Immature natural killer cell (primary cell): ENCODE measurements around the gene GYPA. TPM values are rescaled to one million over a fixed set of nuclear protein-coding genes. Genes with fewer than 3 reads are reported as not detected.
"Not testable (repeated sequence)": the region's sequence is repeated elsewhere in the genome, so short reads cannot be mapped to it uniquely, and the experiment has no call there.

Experiments
- DNase-seq, 3 donors: peaks; one replicate each; pipeline ENCODE4 v3.0.0; 2022; ENCODE audit warnings: mixed read lengths in 1 of 3
- H3K27ac Mint-ChIP-seq, 6 donors: one replicate each; pipeline ENCODE4 v1.8.0; 2020; ENCODE audit warnings: mixed read lengths in 6 of 6, mild to moderate bottlenecking in 5 of 6, inconsistent platforms in 4 of 6, moderate library complexity in 3 of 6
- H3K27me3 Mint-ChIP-seq, 3 donors: one replicate each; pipeline ENCODE4 v1.8.0; 2020 to 2021; ENCODE audit warnings: low read depth in 3 of 3, mild to moderate bottlenecking in 3 of 3, mixed read lengths in 3 of 3, moderate library complexity in 3 of 3, inconsistent platforms in 1 of 3
- H3K36me3 Mint-ChIP-seq, 3 donors: one replicate each; pipeline ENCODE4 v1.8.0; 2020; ENCODE audit warnings: mixed read lengths in 3 of 3, inconsistent platforms in 2 of 3, mild to moderate bottlenecking in 2 of 3
- H3K4me1 Mint-ChIP-seq, 2 donors: one replicate each; pipeline ENCODE4 v1.8.0; 2020; ENCODE audit warnings: inconsistent platforms in 2 of 2, mild to moderate bottlenecking in 2 of 2, mixed read lengths in 2 of 2, moderate library complexity in 1 of 2
- H3K4me3 Mint-ChIP-seq, 5 donors: one replicate each; pipeline ENCODE4 v1.8.0; 2020; ENCODE audit warnings: mild to moderate bottlenecking in 5 of 5, mixed read lengths in 5 of 5, inconsistent platforms in 3 of 5, moderate library complexity in 3 of 5
- H3K9me3 Mint-ChIP-seq, 6 donors: one replicate each; pipeline ENCODE4 v1.8.0; 2020; ENCODE audit warnings: mild to moderate bottlenecking in 6 of 6, mixed read lengths in 6 of 6, inconsistent platforms in 4 of 6, moderate library complexity in 3 of 6
- polyA plus RNA-seq, 3 donors: library from polyadenylated mRNA; unstranded; fragments of 300-500 nt; fragmentation: Illumina TruSeq; gene quantifications; one replicate each; pipeline ENCODE4 v1.2.3, GENCODE V29; 2021

Gene GYPA
- polyA plus RNA-seq, 3 donors from 2014 or later: not detected

- DNase-seq: no peak
- Mint-ChIP-seq H3K27ac (no peak overlapping the region), H3K36me3 (no peaks in the 10 kb centered on the region)
Measured at GRCh38 chr4:144113546-144113945, 27.0 kb downstream of the GYPA start.

GRCh38 chr4:144104509-144105130 is 35.9 kb downstream of the GYPA start:
- H3K27ac Mint-ChIP-seq: no peak overlapping the region
- H3K27me3 Mint-ChIP-seq: peaks cover 0 to 2% (median 0%) of the 10 kb centered on the region in 3 donors
- no peaks in the 10 kb centered on the region for H3K9me3 Mint-ChIP-seq
- no peak for DNase-seq
- H3K4me1 Mint-ChIP-seq: no peaks in the 10 kb centered on the region
- H3K4me3 Mint-ChIP-seq: no peak overlapping the region
- H3K36me3 Mint-ChIP-seq: no peaks in the 10 kb centered on the region

More at GRCh38 chr4:144113546-144113945, 27.0 kb downstream of the GYPA start:
- H3K4me3 Mint-ChIP-seq: no peak overlapping the region
- H3K4me1 Mint-ChIP-seq: peaks cover 5 to 12% of the 10 kb centered on the region in 2 donors
- no peaks in the 10 kb centered on the region for H3K9me3 Mint-ChIP-seq
- peaks cover 0 to 2% (median 0%) of the 10 kb centered on the region in 3 donors for H3K27me3 Mint-ChIP-seq

- H3K4me3 Mint-ChIP-seq, H3K27me3 Mint-ChIP-seq, DNase-seq, H3K4me1 Mint-ChIP-seq, H3K27ac Mint-ChIP-seq, H3K36me3 Mint-ChIP-seq, H3K9me3 Mint-ChIP-seq: not testable (repeated sequence)
Measured at GRCh38 chr4:144097776-144098175, 42.7 kb downstream of the GYPA start.

GRCh38 chr4:144093995-144094394 is 46.5 kb downstream of the GYPA start:
- H3K4me3 Mint-ChIP-seq, DNase-seq, H3K36me3 Mint-ChIP-seq, H3K4me1 Mint-ChIP-seq, H3K27me3 Mint-ChIP-seq, H3K9me3 Mint-ChIP-seq, H3K27ac Mint-ChIP-seq: not testable (repeated sequence)

- not testable (repeated sequence) for H3K4me1 Mint-ChIP-seq, H3K27me3 Mint-ChIP-seq, H3K9me3 Mint-ChIP-seq, H3K27ac Mint-ChIP-seq, H3K36me3 Mint-ChIP-seq, H3K4me3 Mint-ChIP-seq, DNase-seq
Measured at GRCh38 chr4:144091181-144091580, 49.3 kb downstream of the GYPA start.

- Mint-ChIP-seq H3K9me3 (peaks cover 0 to 3% (median 0%) of the 10 kb centered on the region in 6 donors), H3K4me1 (no peaks in the 10 kb centered on the region), H3K36me3 (no peaks in the 10 kb centered on the region), H3K27ac (no peak overlapping the region), H3K27me3 (no peaks in the 10 kb centered on the region), H3K4me3 (no peak overlapping the region)
- DNase-seq: no peak
Measured at GRCh38 chr4:144090744-144091143, 49.8 kb downstream of the GYPA start.

GRCh38 chr4:144082053-144082452 is 58.5 kb downstream of the GYPA start:
- not testable (repeated sequence) for H3K4me3 Mint-ChIP-seq, H3K9me3 Mint-ChIP-seq, H3K4me1 Mint-ChIP-seq, H3K36me3 Mint-ChIP-seq, H3K27me3 Mint-ChIP-seq, H3K27ac Mint-ChIP-seq, DNase-seq

GRCh38 chr4:144080135-144080534 is 60.4 kb downstream of the GYPA start:
- not testable (repeated sequence) for H3K27me3 Mint-ChIP-seq, DNase-seq, H3K9me3 Mint-ChIP-seq, H3K4me1 Mint-ChIP-seq, H3K36me3 Mint-ChIP-seq, H3K27ac Mint-ChIP-seq, H3K4me3 Mint-ChIP-seq

- not testable (repeated sequence) for H3K4me1 Mint-ChIP-seq, H3K4me3 Mint-ChIP-seq, H3K27me3 Mint-ChIP-seq, H3K27ac Mint-ChIP-seq, DNase-seq, H3K9me3 Mint-ChIP-seq, H3K36me3 Mint-ChIP-seq
Measured at GRCh38 chr4:144078746-144079145, 61.8 kb downstream of the GYPA start.

- not testable (repeated sequence) for DNase-seq, H3K4me3 Mint-ChIP-seq
Measured at GRCh38 chr4:144061556-144061955, 79.0 kb downstream of the GYPA start.

GRCh38 chr4:144060234-144060859 is 80.2 kb downstream of the GYPA start:
- Mint-ChIP-seq H3K36me3 (peaks cover 0 to 11% (median 0%) of the 10 kb centered on the region in 3 donors), H3K9me3 (peaks cover 11 to 37% (median 17%) of the 10 kb centered on the region in 6 donors)
- not testable (repeated sequence) for H3K4me3 Mint-ChIP-seq, H3K4me1 Mint-ChIP-seq, H3K27me3 Mint-ChIP-seq, H3K27ac Mint-ChIP-seq
- peak in 1 of 3 donors; percentile 1 for DNase-seq

More at GRCh38 chr4:144061556-144061955, 79.0 kb downstream of the GYPA start:
- H3K27ac Mint-ChIP-seq, H3K4me1 Mint-ChIP-seq, H3K27me3 Mint-ChIP-seq: not testable (repeated sequence)
- H3K36me3 Mint-ChIP-seq: peaks cover 0 to 11% (median 0%) of the 10 kb centered on the region in 3 donors
- H3K9me3 Mint-ChIP-seq: peaks cover 10 to 37% (median 17%) of the 10 kb centered on the region in 6 donors

Other genes starting within 250 kb of the GYPA start
- 1 to 10 TPM in 2 of 3 donors, not detected in 1; 1.7 to 3.7 TPM for gene GYPE, start 235.2 kb downstream of the GYPA start, polyA plus RNA-seq
- not detected for gene GYPB, start 121.3 kb downstream of the GYPA start, polyA plus RNA-seq